ENCODE measurements around the gene CLSTN2. TPM values are rescaled to one million over a fixed set of nuclear protein-coding genes. Genes with fewer than 3 reads are reported as not detected.

CLSTN2 gene
- total RNA-seq, 1 experiment from 2014 or later, result 0.02 TPM

GRCh38 chr3:140387244-140387643, 452.3 kb downstream of the CLSTN2 start:
- POLR2A ChIA-PET, result no interaction called here
- H3K4me2 ChIP-seq (ENCODE audit: low read length), result no peak overlapping the region
- no peaks in the 10 kb centered on the region for H3K79me2 ChIP-seq (ENCODE audit: insufficient read depth, low read length)
- H3K9ac ChIP-seq (ENCODE audit: low read length), result no peak overlapping the region
- CTCF ChIA-PET, result no interaction called here
- H2AFZ ChIP-seq (ENCODE audit: low read depth, low read length, poor library complexity, severe bottlenecking), result no peak overlapping the region
- H3K27me3 ChIP-seq (ENCODE audit: insufficient read depth, low read length), result no peaks in the 10 kb centered on the region
- no peak for TF ChIP-seq MAX (IDR thresholded peaks at IDR 0.05)
- no peak for TF ChIP-seq CBX3 (IDR thresholded peaks at IDR 0.05; ENCODE audit: low read depth)
- no peak for TF ChIP-seq ZFX (IDR thresholded peaks at IDR 0.05)
- no peak for TF ChIP-seq POLR2A (IDR thresholded peaks at IDR 0.05; ENCODE audit: borderline replicate concordance, extremely low read depth, insufficient read depth, insufficient read length)
- no peak overlapping the region for H3K4me3 ChIP-seq (replicated peaks in 1 of 2; ENCODE audit: low read depth in 1 of 2, low read length in 2 of 2)
- H3K9me2 ChIP-seq (ENCODE audit: insufficient read depth), result no peaks in the 10 kb centered on the region
- ATAC-seq (no peak), DNase-seq (ENCODE audit: low read depth, low spot score) (no peak)
- H3K4me1 ChIP-seq (ENCODE audit: control insufficient read depth in 1 of 2, insufficient read depth in 2 of 2, low read length in 2 of 2), result no peaks in the 10 kb centered on the region
- H3K9me3 ChIP-seq (ENCODE audit: control insufficient read depth in 1 of 2, insufficient read depth in 1 of 2, low read depth in 1 of 2, low read length in 2 of 2), result no peaks in the 10 kb centered on the region
- BruUV-seq (replicated peaks), result no TSS peak
- RAD21 ChIA-PET (ENCODE audit: low non-redundant PET in 1 of 2, low total read pairs in 2 of 2, uncharacterized antibody in 2 of 2, unreplicated experiment in 2 of 2), result no interaction called here
- H3K27ac ChIP-seq (ENCODE audit: low read depth, low read length), result no peak overlapping the region
- H3K36me3 ChIP-seq (ENCODE audit: control insufficient read depth in 1 of 2, insufficient read depth in 2 of 2, low read length in 2 of 2), result no peaks in the 10 kb centered on the region
- intact Hi-C loops (cut with micrococcal nuclease), result loop anchor here (10.0 kb wide), 1 partner anchor 62 kb away; no protein-coding TSS in a partner anchor
- no peaks in the 10 kb centered on the region for H4K20me1 ChIP-seq (ENCODE audit: insufficient read depth)

GRCh38 chr3:140388202-140388922, 453.4 kb downstream of the CLSTN2 start:
- ChIA-PET POLR2A (no interaction called here), RAD21 (ENCODE audit: low non-redundant PET in 1 of 2, low total read pairs in 2 of 2, uncharacterized antibody in 2 of 2, unreplicated experiment in 2 of 2) (no interaction called here), CTCF (no interaction called here)
- DNase-seq (ENCODE audit: low read depth, low spot score) (no peak), ATAC-seq (no peak)
- Histone ChIP-seq H3K9me2 (ENCODE audit: insufficient read depth) (no peaks in the 10 kb centered on the region), H3K9ac (ENCODE audit: low read length) (no peak overlapping the region), H3K4me2 (ENCODE audit: low read length) (no peak overlapping the region), H3K9me3 (ENCODE audit: control insufficient read depth in 1 of 2, insufficient read depth in 1 of 2, low read depth in 1 of 2, low read length in 2 of 2) (no peaks in the 10 kb centered on the region), H3K4me1 (ENCODE audit: control insufficient read depth in 1 of 2, insufficient read depth in 2 of 2, low read length in 2 of 2) (no peaks in the 10 kb centered on the region), H3K79me2 (ENCODE audit: insufficient read depth, low read length) (no peaks in the 10 kb centered on the region), H4K20me1 (ENCODE audit: insufficient read depth) (no peaks in the 10 kb centered on the region), H2AFZ (ENCODE audit: low read depth, low read length, poor library complexity, severe bottlenecking) (no peak overlapping the region), H3K36me3 (ENCODE audit: control insufficient read depth in 1 of 2, insufficient read depth in 2 of 2, low read length in 2 of 2) (no peaks in the 10 kb centered on the region), H3K4me3 (replicated peaks in 1 of 2; ENCODE audit: low read depth in 1 of 2, low read length in 2 of 2) (no peak overlapping the region), H3K27ac (ENCODE audit: low read depth, low read length) (no peak overlapping the region), H3K27me3 (ENCODE audit: insufficient read depth, low read length) (no peaks in the 10 kb centered on the region)
- no TSS peak for BruUV-seq (replicated peaks)
- intact Hi-C loops (cut with micrococcal nuclease), result loop anchor here (10.0 kb wide), 1 partner anchor 64 kb away; no protein-coding TSS in a partner anchor
- no peak for TF ChIP-seq ZBTB33 (IDR thresholded peaks at IDR 0.05; ENCODE audit: extremely low read depth, insufficient replicate concordance, low read length)
- no peak for TF ChIP-seq POLR2A (IDR thresholded peaks at IDR 0.05; ENCODE audit: borderline replicate concordance, extremely low read depth, insufficient read depth, insufficient read length)
- TF ChIP-seq YY1 (IDR thresholded peaks at IDR 0.05; ENCODE audit: extremely low read depth, insufficient replicate concordance, low read depth, low read length), result no peak
- no peak for TF ChIP-seq ZNF274 (IDR thresholded peaks at IDR 0.05; ENCODE audit: low read depth, low read length)
- no peak for TF ChIP-seq EZH2phosphoT487 (IDR thresholded peaks at IDR 0.05; ENCODE audit: borderline replicate concordance)
- TF ChIP-seq MAX (IDR thresholded peaks at IDR 0.05), result no peak
- TF ChIP-seq TCF7L2 (IDR thresholded peaks at IDR 0.05; ENCODE audit: borderline replicate concordance, extremely low read depth, insufficient read depth, insufficient read length), result no peak
- TF ChIP-seq EGR1 (IDR thresholded peaks at IDR 0.05; ENCODE audit: low read depth), result no peak
- TF ChIP-seq RAD21 (IDR thresholded peaks at IDR 0.05; ENCODE audit: low read depth), result no peak
- no peak for TF ChIP-seq ELF1 (IDR thresholded peaks at IDR 0.05; ENCODE audit: borderline replicate concordance, low read depth)
- no peak for TF ChIP-seq SRF (IDR thresholded peaks at IDR 0.05; ENCODE audit: low read depth)
- TF ChIP-seq SP1 (IDR thresholded peaks at IDR 0.05; ENCODE audit: low read depth), result no peak
- no peak for TF ChIP-seq ATF3 (IDR thresholded peaks at IDR 0.05)
- no peak for TF ChIP-seq POLR2AphosphoS5 (IDR thresholded peaks at IDR 0.05; ENCODE audit: low read depth, low read length)
- no peak for TF ChIP-seq JUND (IDR thresholded peaks at IDR 0.05)
- no peak for TF ChIP-seq CEBPB (IDR thresholded peaks at IDR 0.05; ENCODE audit: low read depth)
- TF ChIP-seq EZH2 (IDR thresholded peaks at IDR 0.05), result no peak

All from HCT116 (cell line).